C4-2B (cell line): Measurements from ENCODE around the gene P2RX7.

Source experiments
- H3K27ac ChIP-seq: fragments of 450-650 bp; 2 replicates; pipeline ENCODE4 v1.5.1; 2017
- ZFX ChIP-seq: fragments of 450-650 bp; IDR thresholded peaks from 2 replicates; pipeline ENCODE4 v1.6.1; 2017
- TF ChIP-seq, protein P1 (sequence below): fragments of 450-650 bp; conservative IDR thresholded peaks from 2 replicates; pipeline ENCODE4 v1.5.1; 2017; ENCODE audit warnings: mild to moderate bottlenecking

Gene P2RX7

GRCh38 chr12:121096199-121096798, 36.4 kb upstream of the P2RX7 start:
- H3K27ac ChIP-seq, result no peak overlapping the region
- TF ChIP-seq ZFX, result no peak
- TF ChIP-seq, protein P1, sequence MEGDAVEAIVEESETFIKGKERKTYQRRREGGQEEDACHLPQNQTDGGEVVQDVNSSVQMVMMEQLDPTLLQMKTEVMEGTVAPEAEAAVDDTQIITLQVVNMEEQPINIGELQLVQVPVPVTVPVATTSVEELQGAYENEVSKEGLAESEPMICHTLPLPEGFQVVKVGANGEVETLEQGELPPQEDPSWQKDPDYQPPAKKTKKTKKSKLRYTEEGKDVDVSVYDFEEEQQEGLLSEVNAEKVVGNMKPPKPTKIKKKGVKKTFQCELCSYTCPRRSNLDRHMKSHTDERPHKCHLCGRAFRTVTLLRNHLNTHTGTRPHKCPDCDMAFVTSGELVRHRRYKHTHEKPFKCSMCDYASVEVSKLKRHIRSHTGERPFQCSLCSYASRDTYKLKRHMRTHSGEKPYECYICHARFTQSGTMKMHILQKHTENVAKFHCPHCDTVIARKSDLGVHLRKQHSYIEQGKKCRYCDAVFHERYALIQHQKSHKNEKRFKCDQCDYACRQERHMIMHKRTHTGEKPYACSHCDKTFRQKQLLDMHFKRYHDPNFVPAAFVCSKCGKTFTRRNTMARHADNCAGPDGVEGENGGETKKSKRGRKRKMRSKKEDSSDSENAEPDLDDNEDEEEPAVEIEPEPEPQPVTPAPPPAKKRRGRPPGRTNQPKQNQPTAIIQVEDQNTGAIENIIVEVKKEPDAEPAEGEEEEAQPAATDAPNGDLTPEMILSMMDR, result peak; percentile 56

DNA sequence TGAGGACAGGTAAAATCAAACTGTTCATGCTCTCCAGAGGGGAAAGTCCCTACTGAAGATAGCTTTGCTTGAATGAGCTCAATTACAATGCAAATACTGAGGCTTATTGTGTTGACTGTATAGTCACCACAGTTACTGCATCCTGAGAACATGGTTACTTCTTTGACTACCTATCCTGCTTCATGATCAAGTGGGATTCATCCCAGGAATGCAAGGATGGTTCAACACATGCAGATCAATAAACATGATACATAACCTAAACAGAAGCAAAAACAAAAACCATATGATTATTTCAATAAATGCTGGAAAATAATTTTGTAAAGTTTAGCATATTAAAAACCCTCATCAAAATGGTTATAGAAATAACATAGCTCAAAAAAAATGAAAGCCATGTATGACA, 32.9 kb upstream of the P2RX7 start:
- H3K27ac ChIP-seq, result no peak overlapping the region
- TF ChIP-seq ZFX, result no peak
- TF ChIP-seq, protein P1, result no peak

DNA sequence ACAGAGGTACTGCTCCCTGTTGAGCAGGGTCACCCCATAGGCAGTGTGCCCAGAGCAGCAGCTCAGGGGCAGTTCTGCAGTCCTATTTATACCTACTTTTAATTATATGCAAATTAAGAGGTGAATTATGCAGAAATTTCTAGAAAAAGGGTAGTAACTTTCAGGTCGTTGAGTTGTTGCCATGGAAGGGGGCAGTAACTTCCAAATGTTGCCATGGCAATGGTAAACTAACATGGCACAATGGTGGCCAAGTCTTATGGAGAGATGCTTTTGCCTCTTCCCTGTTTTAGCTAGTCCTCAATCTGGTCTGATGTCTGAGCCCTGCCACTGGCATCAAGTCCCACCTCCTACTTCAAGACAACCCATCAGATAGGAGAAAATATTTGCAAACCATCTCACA, 30.4 kb upstream of the P2RX7 start:
- no peak for TF ChIP-seq ZFX
- TF ChIP-seq, protein P1, result no peak
- H3K27ac ChIP-seq, result no peak overlapping the region

- H3K27ac ChIP-seq, result no peak overlapping the region
- TF ChIP-seq ZFX, result no peak
- TF ChIP-seq, protein P1, result no peak
These were observed 25.0 kb upstream of the P2RX7 start for GRCh38 chr12:121107681-121108080.

- TF ChIP-seq, protein P1, result no peak
- TF ChIP-seq ZFX, result no peak
- no peak overlapping the region for H3K27ac ChIP-seq
These were observed 24.2 kb upstream of the P2RX7 start for GRCh38 chr12:121108492-121108891.

DNA sequence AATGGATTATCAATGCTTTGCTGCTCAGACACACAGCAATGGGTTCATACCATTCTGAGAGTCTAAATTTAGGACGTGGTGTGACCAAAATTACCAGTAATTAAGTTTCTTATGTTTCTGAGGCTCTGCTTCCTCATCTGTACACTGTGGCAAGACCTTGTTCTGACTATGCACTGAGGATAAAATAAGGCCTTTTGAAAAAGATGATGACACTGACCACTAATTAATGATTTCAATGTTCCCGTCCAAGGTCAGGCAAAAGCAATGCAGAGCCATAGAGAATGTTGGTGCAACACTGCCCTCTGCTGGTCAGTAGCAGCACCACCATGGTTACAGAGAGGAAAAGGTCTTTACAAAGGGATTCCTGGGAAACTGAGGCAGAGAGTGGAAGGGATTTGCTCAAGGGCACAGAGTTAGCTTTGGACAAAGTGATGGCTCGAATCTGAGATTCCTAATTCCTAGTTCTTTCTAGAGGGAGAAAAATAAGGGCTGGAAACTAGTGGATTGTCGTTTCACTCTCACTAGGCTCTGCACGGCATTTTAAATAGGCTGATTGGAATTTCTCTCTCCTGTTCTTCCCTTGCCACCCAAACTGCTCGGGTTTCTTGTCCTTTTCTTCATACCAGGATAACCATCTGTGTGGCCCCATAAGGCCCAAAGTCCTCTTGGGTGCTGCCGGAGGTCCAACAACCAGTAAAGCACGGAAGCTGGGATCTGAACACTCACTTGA, 22.3 kb upstream of the P2RX7 start:
- TF ChIP-seq, protein P1, result peak; percentile 89
- no peak for TF ChIP-seq ZFX
- no peak overlapping the region for H3K27ac ChIP-seq

GRCh38 chr12:121111684-121112083, 21.0 kb upstream of the P2RX7 start:
- no peak overlapping the region for H3K27ac ChIP-seq
- no peak for TF ChIP-seq ZFX
- TF ChIP-seq, protein P1, result no peak
